Endothelial cell of umbilical vein (primary cell): ENCODE results near the gene MAMDC2. TPM values are rescaled to one million over a fixed set of nuclear protein-coding genes. Genes with fewer than 3 reads are reported as not detected.

ENCODE experiments used
- BruUV-seq: library from RNA; stranded (reverse); fragments of 400-500 nt; replicated peaks from 2 replicates; lab custom pipeline; 2021; lab: Mats Ljungman, UMichigan
- CTCF ChIA-PET: fragments of 300-600, 350-600 bp; sonication (Branson Sonifier 250); formaldehyde crosslinking; loops from one replicate; lab custom pipeline; 2021; ENCODE audit warnings: antibody characterized with exemption, inconsistent platforms; lab: Charles Lee
- POLR2A ChIA-PET: fragments of 300-600, 350-600 bp; sonication (Branson Sonifier 250); formaldehyde crosslinking; loops from one replicate; lab custom pipeline; 2021; ENCODE audit warnings: antibody characterized with exemption, inconsistent platforms; lab: Charles Lee
- DNase-seq: peaks from one replicate; pipeline ENCODE4 v3.0.0-alpha.2; 2011; ENCODE audit warnings: low read depth, low spot score
- FAIRE-seq: peaks from 2 replicates; lab custom pipeline; 2011; peaks lifted over from hg19 to GRCh38; lab: Jason Lieb, UNC
- H2AFZ ChIP-seq: 2 replicates; pipeline ENCODE4 v1.6.0; 2012; ENCODE audit warnings: low read depth, low read length, control low read depth, inconsistent platforms
- H3K27ac ChIP-seq: 2 replicates; pipeline ENCODE4 v1.5.1; 2011; ENCODE audit warnings: low read depth, mild to moderate bottlenecking, control low read depth, low read length, moderate library complexity; ENCODE audit not compliant: insufficient read depth
- H3K27me3 ChIP-seq, 2 experiments: 2 replicates each; pipeline versions ENCODE4 v1.6.0 to v1.6.1; 2011; ENCODE audit warnings: low read length in 2 of 2, mixed read lengths in 1 of 2; ENCODE audit not compliant: control insufficient read depth in 2 of 2, insufficient read depth in 2 of 2
- H3K36me3 ChIP-seq, 2 experiments: 2 replicates in 1 of 2; 3 replicates in 1 of 2; pipeline ENCODE4 v1.5.1; 2011; ENCODE audit warnings: low read length in 2 of 2, mild to moderate bottlenecking in 1 of 2, moderate library complexity in 1 of 2; ENCODE audit not compliant: control insufficient read depth in 2 of 2, insufficient read depth in 2 of 2; ENCODE audit errors: extremely low read depth in 1 of 2
- H3K4me1 ChIP-seq: 3 replicates; pipeline ENCODE4 v1.5.1; 2011; ENCODE audit warnings: mild to moderate bottlenecking, low read length; ENCODE audit not compliant: control insufficient read depth, insufficient read depth; ENCODE audit errors: extremely low read depth
- H3K4me2 ChIP-seq: 2 replicates; pipeline ENCODE4 v1.6.1; 2011; ENCODE audit warnings: low read length, control low read depth, mixed read lengths; ENCODE audit not compliant: insufficient read depth
- H3K4me3 ChIP-seq, 3 experiments: fragments of 200-600 bp in 1 of 3; sonication (generic), shearing (Covaris generic) in 1 of 3; replicated peaks in 1 of 3; 2 replicates each; pipeline ENCODE4 v1.5.1; 2011 to 2016; ENCODE audit warnings: control low read depth in 3 of 3, low read length in 3 of 3, mild to moderate bottlenecking in 2 of 3, inconsistent platforms in 1 of 3, low read depth in 1 of 3, moderate library complexity in 1 of 3; ENCODE audit not compliant: insufficient read depth in 1 of 3
- H3K79me2 ChIP-seq: 2 replicates; pipeline ENCODE4 v1.6.0; 2012; ENCODE audit warnings: low read length, inconsistent platforms; ENCODE audit not compliant: control insufficient read depth, insufficient read depth
- H3K9ac ChIP-seq: replicated peaks from 2 replicates; pipeline ENCODE3; 2011; ENCODE audit warnings: low read length, control low read depth; ENCODE audit not compliant: insufficient read depth; ENCODE audit errors: extremely low read depth
- H3K9me1 ChIP-seq: replicated peaks from 3 replicates; pipeline ENCODE4 v1.6.0; 2011; ENCODE audit warnings: mild to moderate bottlenecking, low read length; ENCODE audit not compliant: control insufficient read depth, insufficient read depth; ENCODE audit errors: extremely low read depth
- H3K9me3 ChIP-seq: replicated peaks from 2 replicates; pipeline ENCODE4 v1.5.1; 2012; ENCODE audit warnings: low read length, inconsistent platforms; ENCODE audit not compliant: control insufficient read depth, insufficient read depth
- H4K20me1 ChIP-seq: replicated peaks from 2 replicates; pipeline ENCODE3; 2011; ENCODE audit warnings: mild to moderate bottlenecking, low read length; ENCODE audit not compliant: control insufficient read depth, insufficient read depth; ENCODE audit errors: extremely low read depth
- EZH2 ChIP-seq: IDR thresholded peaks from 2 replicates; pipeline ENCODE4 v1.6.1; 2012; ENCODE audit warnings: borderline replicate concordance, low read depth, mild to moderate bottlenecking, moderate library complexity, low read length, inconsistent platforms; ENCODE audit not compliant: severe bottlenecking
- FOS ChIP-seq: IDR thresholded peaks from 2 replicates; pipeline ENCODE4 v1.6.1; 2011; ENCODE audit warnings: mild to moderate bottlenecking, low read length, moderate library complexity, borderline replicate concordance; ENCODE audit not compliant: insufficient read depth
- GATA2 ChIP-seq: IDR thresholded peaks from 2 replicates; pipeline ENCODE4 v1.7.0; 2011; ENCODE audit warnings: low read depth, mild to moderate bottlenecking, moderate library complexity, mixed read lengths, low read length; ENCODE audit not compliant: insufficient read length, insufficient read depth
- JUN ChIP-seq: IDR thresholded peaks from 2 replicates; pipeline ENCODE4 v1.6.1; 2011; ENCODE audit warnings: borderline replicate concordance, low read depth; ENCODE audit not compliant: insufficient read length, insufficient read depth
- MYC ChIP-seq: IDR thresholded peaks from one replicate; pipeline ENCODE4 v1.6.1; 2011; ENCODE audit warnings: mild to moderate bottlenecking, low read depth, low read length
- POLR2A ChIP-seq: IDR thresholded peaks from 2 replicates; pipeline ENCODE4 v1.6.1; 2012; ENCODE audit warnings: low read depth, mild to moderate bottlenecking, control low read depth, low read length
- POLR2AphosphoS5 ChIP-seq: IDR thresholded peaks from 2 replicates; pipeline ENCODE4 v1.6.1; 2012; ENCODE audit warnings: low read depth, mild to moderate bottlenecking, control low read depth, low read length, moderate library complexity; ENCODE audit not compliant: insufficient read depth
- dilution Hi-C: fragments of 300-500 bp; cut with MboI; formaldehyde crosslinking; loops from one replicate; pipeline ENCODE4 v1.15.0; 2019; ENCODE audit warnings: low sequenced_read_pairs; ENCODE audit not compliant: extremely low pct_ligation_motif_present
- intact Hi-C: fragments of 100-400 bp; cut with micrococcal nuclease; formaldehyde crosslinking; loops from one replicate; pipeline ENCODE4 v1.10.0; 2022
- polyA plus RNA-seq, 4 experiments: library from polyadenylated mRNA; depleted of rRNA in 3 of 4; stranded (reverse) in 3 of 4; unstranded in 1 of 4; fragments of >200 nt; gene quantifications; 2 replicates each; pipeline versions ENCODE4 v1.2.1 to v1.2.3, GENCODE V29; 2011 to 2012; ENCODE audit warnings: missing spikeins in 1 of 4
- total RNA-seq: library from RNA; stranded (reverse); gene quantifications from 2 replicates; pipeline ENCODE4 v1.2.3, GENCODE V29; 2021
- TF ChIP-seq, protein P1 (sequence below), 2 donors: IDR thresholded peaks; 1 replicate in 1 of 2; 2 replicates in 1 of 2; pipeline ENCODE4 v1.5.1; 2011; ENCODE audit warnings: low read length in 2 of 2, mild to moderate bottlenecking in 2 of 2, moderate library complexity in 2 of 2, control low read depth in 1 of 2, inconsistent platforms in 1 of 2, low read depth in 1 of 2; ENCODE audit not compliant: insufficient read depth in 1 of 2; ENCODE audit errors: extremely low read depth in 1 of 2
- TF ChIP-seq, protein P2 (sequence below): IDR thresholded peaks from 2 replicates; pipeline ENCODE4 v1.6.1; 2011; ENCODE audit not compliant: insufficient read depth, insufficient read length

MAMDC2 gene
- total and polyA plus RNA-seq, 2 donors (not counting 3 experiments of a cell fraction or from before 2014, with no cell fraction given), result 0.60 to 1.1 TPM

DNA sequence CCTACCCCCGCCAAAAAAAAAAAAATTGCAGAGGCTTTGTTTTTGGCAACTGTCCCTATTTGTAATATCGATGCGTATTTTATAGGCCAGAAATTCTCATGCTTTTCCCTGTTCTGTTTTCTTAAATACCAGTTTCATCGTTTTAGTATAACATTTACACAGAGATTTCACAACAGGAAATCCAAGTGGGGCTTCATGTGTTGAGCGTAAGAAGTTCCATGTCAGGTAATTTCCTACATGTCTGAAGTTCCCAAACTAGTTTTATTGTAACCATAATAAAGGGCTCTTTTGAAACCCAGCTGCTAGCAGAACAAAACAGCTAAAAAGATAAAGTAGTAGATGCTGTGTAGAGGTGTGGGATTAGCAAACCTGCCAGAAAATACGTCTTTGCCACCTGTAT, 219.3 kb downstream of the MAMDC2 start:
- H3K9ac ChIP-seq, result no peak overlapping the region
- H3K27me3 ChIP-seq, result no peaks in the 10 kb centered on the region
- no peak overlapping the region for H2AFZ ChIP-seq
- H4K20me1 ChIP-seq, result peaks cover 2% of the 10 kb centered on the region
- H3K4me2 ChIP-seq, result no peak overlapping the region
- DNase-seq (no peak), FAIRE-seq (no peak)
- H3K79me2 ChIP-seq, result peaks cover 67% of the 10 kb centered on the region
- peaks cover 15% of the 10 kb centered on the region for H3K4me1 ChIP-seq
- intact Hi-C loops, result no loop called here
- TF ChIP-seq JUN, result no peak
- TF ChIP-seq POLR2AphosphoS5, result no peak
- TF ChIP-seq FOS, result no peak
- TF ChIP-seq POLR2A, result no peak
- TF ChIP-seq EZH2, result no peak
- TF ChIP-seq, protein P1, sequence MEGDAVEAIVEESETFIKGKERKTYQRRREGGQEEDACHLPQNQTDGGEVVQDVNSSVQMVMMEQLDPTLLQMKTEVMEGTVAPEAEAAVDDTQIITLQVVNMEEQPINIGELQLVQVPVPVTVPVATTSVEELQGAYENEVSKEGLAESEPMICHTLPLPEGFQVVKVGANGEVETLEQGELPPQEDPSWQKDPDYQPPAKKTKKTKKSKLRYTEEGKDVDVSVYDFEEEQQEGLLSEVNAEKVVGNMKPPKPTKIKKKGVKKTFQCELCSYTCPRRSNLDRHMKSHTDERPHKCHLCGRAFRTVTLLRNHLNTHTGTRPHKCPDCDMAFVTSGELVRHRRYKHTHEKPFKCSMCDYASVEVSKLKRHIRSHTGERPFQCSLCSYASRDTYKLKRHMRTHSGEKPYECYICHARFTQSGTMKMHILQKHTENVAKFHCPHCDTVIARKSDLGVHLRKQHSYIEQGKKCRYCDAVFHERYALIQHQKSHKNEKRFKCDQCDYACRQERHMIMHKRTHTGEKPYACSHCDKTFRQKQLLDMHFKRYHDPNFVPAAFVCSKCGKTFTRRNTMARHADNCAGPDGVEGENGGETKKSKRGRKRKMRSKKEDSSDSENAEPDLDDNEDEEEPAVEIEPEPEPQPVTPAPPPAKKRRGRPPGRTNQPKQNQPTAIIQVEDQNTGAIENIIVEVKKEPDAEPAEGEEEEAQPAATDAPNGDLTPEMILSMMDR (IDR thresholded peaks at IDR 0.05; ENCODE audit: extremely low read depth in 1 of 2, insufficient read depth in 1 of 2, low read depth in 1 of 2, low read length in 2 of 2), result no peak
- no peak for TF ChIP-seq GATA2
- TF ChIP-seq MYC, result no peak
- TF ChIP-seq, protein P2, sequence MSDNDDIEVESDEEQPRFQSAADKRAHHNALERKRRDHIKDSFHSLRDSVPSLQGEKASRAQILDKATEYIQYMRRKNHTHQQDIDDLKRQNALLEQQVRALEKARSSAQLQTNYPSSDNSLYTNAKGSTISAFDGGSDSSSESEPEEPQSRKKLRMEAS, result no peak
- POLR2A ChIA-PET, result no interaction called here
- H3K9me1 ChIP-seq, result no peaks in the 10 kb centered on the region
- BruUV-seq, result no TSS peak
- CTCF ChIA-PET, result interaction anchor here (1.0 to 1.5 kb wide), 3 partner anchors 8 to 340 kb away, joined by 4 to 6 read pairs (median 4); no protein-coding TSS in a partner anchor
- H3K4me3 ChIP-seq, result no peak overlapping the region
- dilution Hi-C loops, result no loop called here
- peaks cover 5 to 24% of the 10 kb centered on the region in 2 experiments for H3K36me3 ChIP-seq
- no peaks in the 10 kb centered on the region for H3K9me3 ChIP-seq
- H3K27ac ChIP-seq, result peak overlapping the region; percentile 12
